CD4-positive, alpha-beta T cell (primary cell): Measurements from ENCODE around the gene GNB2. TPM values are rescaled to one million over a fixed set of nuclear protein-coding genes. Genes with fewer than 3 reads are reported as not detected.
"Not testable (repeated sequence)": the region's sequence is repeated elsewhere in the genome, so short reads cannot be mapped to it uniquely, and the experiment has no call there.

Experiments used
- ATAC-seq: fragments of 200-7000 bp; cut with Tn5 transposase; one replicate; pipeline ENCODE4 v1.10.0; 2022; ENCODE audit warnings: mild to moderate bottlenecking; ENCODE audit not compliant: poor library complexity
- CTCF ChIA-PET: fragments of 350-600 bp; sonication (Branson Sonifier 250); formaldehyde crosslinking; loops from one replicate; lab custom pipeline; 2021; ENCODE audit warnings: antibody characterized with exemption, inconsistent platforms; lab: Charles Lee
- POLR2A ChIA-PET: fragments of 350-600 bp; sonication (Branson Sonifier 250); formaldehyde crosslinking; loops from one replicate; lab custom pipeline; 2021; ENCODE audit warnings: antibody characterized with exemption, inconsistent platforms; lab: Charles Lee
- DNase-seq, 14 experiments: peaks; one replicate each; pipeline ENCODE4 v3.0.0-alpha.2; 2013 to 2020; ENCODE audit warnings: mixed read lengths in 2 of 14
- H3K27ac ChIP-seq, 2 donors: one replicate each; pipeline versions ENCODE4 v1.5.1 to v1.7.0; 2013; ENCODE audit warnings: low read length in 2 of 2, low read depth in 1 of 2, mild to moderate bottlenecking in 1 of 2
- H3K27me3 ChIP-seq, 2 experiments: 1 replicate in 1 of 2; 2 replicates in 1 of 2; pipeline versions ENCODE4 v1.6.1 to v1.7.0; 2013; ENCODE audit warnings: low read length in 2 of 2, control low read depth in 1 of 2, mild to moderate bottlenecking in 1 of 2, moderate library complexity in 1 of 2; ENCODE audit not compliant: insufficient read depth in 2 of 2, control insufficient read depth in 1 of 2
- H3K36me3 ChIP-seq: one replicate; pipeline ENCODE4 v1.6.1; 2013; ENCODE audit warnings: low read length, control low read depth; ENCODE audit not compliant: insufficient read depth
- H3K4me1 ChIP-seq: one replicate; pipeline ENCODE4 v1.6.1; 2013; ENCODE audit warnings: low read length, control low read depth; ENCODE audit not compliant: insufficient read depth
- H3K4me3 ChIP-seq: one replicate; pipeline ENCODE4 v1.5.1; 2013; ENCODE audit warnings: mild to moderate bottlenecking, low read length, moderate library complexity
- H3K9me3 ChIP-seq, 2 experiments: 1 replicate in 1 of 2; 2 replicates in 1 of 2; pipeline versions ENCODE4 v1.6.1 to v1.7.0; 2013; ENCODE audit warnings: low read length in 2 of 2, mild to moderate bottlenecking in 2 of 2, control low read depth in 1 of 2, moderate library complexity in 1 of 2; ENCODE audit not compliant: control insufficient read depth in 1 of 2, insufficient read depth in 1 of 2
- H3K27ac Mint-ChIP-seq: one replicate; pipeline ENCODE4 v1.8.0; 2020; ENCODE audit warnings: mixed read lengths
- H3K27me3 Mint-ChIP-seq: one replicate; pipeline ENCODE4 v1.8.0; 2021; ENCODE audit warnings: mixed read lengths
- H3K36me3 Mint-ChIP-seq: one replicate; pipeline ENCODE4 v1.8.0; 2021; ENCODE audit warnings: low read depth, mixed read lengths
- H3K4me1 Mint-ChIP-seq: one replicate; pipeline ENCODE4 v1.8.0; 2021; ENCODE audit warnings: low read depth, mixed read lengths
- H3K4me3 Mint-ChIP-seq: one replicate; pipeline ENCODE4 v1.8.0; 2020; ENCODE audit warnings: mild to moderate bottlenecking, mixed read lengths
- H3K9me3 Mint-ChIP-seq: one replicate; pipeline ENCODE4 v1.8.0; 2020; ENCODE audit warnings: mixed read lengths
- intact Hi-C, 2 experiments: fragments of 100-400 bp; cut with DNase I in 1 of 2; cut with micrococcal nuclease in 1 of 2; formaldehyde crosslinking; loops; one replicate each; pipeline versions ENCODE4 v1.15.1 to v1.9.0; 2023 to 2025; cut with DNase I, micrococcal nuclease
- total RNA-seq, 174 experiments: library from RNA in 2 of 174; stranded (reverse) in 2 of 174; gene quantifications; one replicate each; pipeline ENCODE4 v1.2.3 and lab custom pipeline; 2021 to 2026
- TF ChIP-seq, protein P1 (sequence below): fragments of 200-600 bp; IDR thresholded peaks from one replicate; pipeline ENCODE4 v1.8.0; 2022; ENCODE audit warnings: antibody characterized with exemption, mild to moderate bottlenecking

GNB2 gene
- total RNA-seq, 2 experiments from 2014 or later = 87.8 to 91.9 TPM

DNA sequence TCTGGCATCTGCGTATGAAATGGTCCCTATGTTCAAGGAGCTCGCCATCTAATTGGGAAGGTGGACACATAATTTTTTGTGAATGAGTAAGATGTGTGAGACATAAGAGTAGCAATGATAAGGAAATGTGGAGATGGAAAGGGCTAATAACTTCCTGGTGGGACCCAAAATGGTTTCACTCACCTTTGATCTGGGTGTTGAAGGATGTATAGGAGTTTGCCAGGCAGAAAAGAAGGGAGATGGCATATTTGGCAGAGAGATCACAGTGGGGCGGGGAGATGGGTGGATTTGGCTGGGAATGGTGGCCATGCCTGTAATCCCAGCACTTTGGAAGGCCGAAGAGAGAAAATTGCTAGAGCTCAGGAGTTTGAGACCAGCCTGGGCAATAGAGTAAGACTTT is 36.9 kb downstream of the GNB2 start:
- Histone ChIP-seq H3K4me3 (no peak overlapping the region), H3K27me3 (no peaks in the 10 kb centered on the region), H3K4me1 (peaks cover 16% of the 10 kb centered on the region), H3K9me3 (no peaks in the 10 kb centered on the region), H3K36me3 (no peaks in the 10 kb centered on the region), H3K27ac (no peak overlapping the region)
- intact Hi-C loops = no loop called here
- POLR2A ChIA-PET = no interaction called here
- DNase-seq (no peak), ATAC-seq (no peak)
- Mint-ChIP-seq H3K27me3 (no peaks in the 10 kb centered on the region), H3K9me3 (no peaks in the 10 kb centered on the region), H3K36me3 (peaks cover 9% of the 10 kb centered on the region), H3K4me3 (no peak overlapping the region), H3K4me1 (peaks cover 14% of the 10 kb centered on the region), H3K27ac (no peak overlapping the region)
- TF ChIP-seq, protein P1, sequence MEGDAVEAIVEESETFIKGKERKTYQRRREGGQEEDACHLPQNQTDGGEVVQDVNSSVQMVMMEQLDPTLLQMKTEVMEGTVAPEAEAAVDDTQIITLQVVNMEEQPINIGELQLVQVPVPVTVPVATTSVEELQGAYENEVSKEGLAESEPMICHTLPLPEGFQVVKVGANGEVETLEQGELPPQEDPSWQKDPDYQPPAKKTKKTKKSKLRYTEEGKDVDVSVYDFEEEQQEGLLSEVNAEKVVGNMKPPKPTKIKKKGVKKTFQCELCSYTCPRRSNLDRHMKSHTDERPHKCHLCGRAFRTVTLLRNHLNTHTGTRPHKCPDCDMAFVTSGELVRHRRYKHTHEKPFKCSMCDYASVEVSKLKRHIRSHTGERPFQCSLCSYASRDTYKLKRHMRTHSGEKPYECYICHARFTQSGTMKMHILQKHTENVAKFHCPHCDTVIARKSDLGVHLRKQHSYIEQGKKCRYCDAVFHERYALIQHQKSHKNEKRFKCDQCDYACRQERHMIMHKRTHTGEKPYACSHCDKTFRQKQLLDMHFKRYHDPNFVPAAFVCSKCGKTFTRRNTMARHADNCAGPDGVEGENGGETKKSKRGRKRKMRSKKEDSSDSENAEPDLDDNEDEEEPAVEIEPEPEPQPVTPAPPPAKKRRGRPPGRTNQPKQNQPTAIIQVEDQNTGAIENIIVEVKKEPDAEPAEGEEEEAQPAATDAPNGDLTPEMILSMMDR = no peak
- CTCF ChIA-PET = no interaction called here

DNA sequence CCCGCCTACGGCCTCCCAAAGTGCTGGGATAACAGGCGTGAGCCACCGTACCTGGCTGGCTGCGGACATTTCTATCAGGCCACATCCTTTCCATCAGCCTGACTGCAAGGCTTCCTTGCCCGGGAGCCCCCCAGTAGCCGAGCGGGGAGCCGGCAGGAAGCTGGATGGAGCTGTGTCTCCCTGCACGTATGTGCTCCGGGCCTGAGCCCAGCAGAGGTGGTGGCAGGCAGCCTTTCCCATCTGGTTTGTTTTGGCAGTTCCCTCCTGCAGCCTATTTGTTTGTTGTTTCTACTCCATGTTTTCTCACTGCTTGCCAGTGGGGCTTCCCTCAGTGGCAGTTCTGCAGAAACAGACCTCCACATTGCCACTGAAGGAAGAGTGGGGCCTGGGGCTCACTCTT is 37.8 kb downstream of the GNB2 start:
- Histone ChIP-seq H3K9me3 (no peaks in the 10 kb centered on the region), H3K27me3 (no peaks in the 10 kb centered on the region), H3K27ac (no peak overlapping the region), H3K4me1 (peaks cover 11% of the 10 kb centered on the region), H3K36me3 (no peaks in the 10 kb centered on the region), H3K4me3 (no peak overlapping the region)
- H3K27ac Mint-ChIP-seq = no peak overlapping the region
- POLR2A ChIA-PET = no interaction called here
- H3K27me3 Mint-ChIP-seq = no peaks in the 10 kb centered on the region
- TF ChIP-seq, protein P1 = no peak
- ATAC-seq (no peak), DNase-seq (no peak)
- H3K9me3 Mint-ChIP-seq = no peaks in the 10 kb centered on the region
- H3K4me3 Mint-ChIP-seq = no peak overlapping the region
- peaks cover 8% of the 10 kb centered on the region for H3K4me1 Mint-ChIP-seq
- peaks cover 1% of the 10 kb centered on the region for H3K36me3 Mint-ChIP-seq
- intact Hi-C loops = no loop called here
- CTCF ChIA-PET = interaction anchor here (0.8 kb wide), 1 partner anchor 102 kb away, joined by 3 read pairs; no protein-coding TSS in a partner anchor

DNA sequence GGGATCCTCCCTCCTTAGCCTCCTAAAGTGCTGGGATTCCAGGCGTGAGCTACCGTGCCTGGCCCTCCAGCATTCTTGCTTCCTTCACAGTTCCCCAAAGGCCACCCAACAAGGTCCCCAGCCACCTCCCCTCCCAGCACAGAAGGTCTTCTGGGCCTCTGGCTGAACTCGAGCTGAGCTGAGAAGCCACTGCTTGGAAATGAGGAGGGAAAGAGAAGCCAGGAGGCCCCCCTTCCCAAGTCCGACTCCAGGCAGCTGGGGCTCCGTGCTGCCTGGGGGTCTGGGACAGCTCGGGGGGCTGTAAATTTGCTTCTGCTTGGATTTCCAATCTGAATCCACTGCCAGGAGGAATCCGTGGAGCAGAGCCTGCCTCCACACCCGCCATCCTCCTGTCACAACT is 41.2 kb downstream of the GNB2 start:
- Mint-ChIP-seq H3K27me3 (peaks cover 18% of the 10 kb centered on the region), H3K4me1 (no peaks in the 10 kb centered on the region), H3K36me3 (no peaks in the 10 kb centered on the region), H3K9me3 (peaks cover 5% of the 10 kb centered on the region), H3K4me3 (no peak overlapping the region), H3K27ac (no peak overlapping the region)
- Histone ChIP-seq H3K27me3 (peaks cover 6% of the 10 kb centered on the region in 2 experiments), H3K27ac (no peak overlapping the region), H3K4me3 (no peak overlapping the region), H3K36me3 (no peaks in the 10 kb centered on the region), H3K9me3 (peaks cover 0 to 14% of the 10 kb centered on the region in 2 experiments), H3K4me1 (no peaks in the 10 kb centered on the region)
- no peak for DNase-seq
- ChIA-PET CTCF (no interaction called here), POLR2A (no interaction called here)
- TF ChIP-seq, protein P1 = no peak
- no peak for ATAC-seq
- intact Hi-C loops = no loop called here

DNA sequence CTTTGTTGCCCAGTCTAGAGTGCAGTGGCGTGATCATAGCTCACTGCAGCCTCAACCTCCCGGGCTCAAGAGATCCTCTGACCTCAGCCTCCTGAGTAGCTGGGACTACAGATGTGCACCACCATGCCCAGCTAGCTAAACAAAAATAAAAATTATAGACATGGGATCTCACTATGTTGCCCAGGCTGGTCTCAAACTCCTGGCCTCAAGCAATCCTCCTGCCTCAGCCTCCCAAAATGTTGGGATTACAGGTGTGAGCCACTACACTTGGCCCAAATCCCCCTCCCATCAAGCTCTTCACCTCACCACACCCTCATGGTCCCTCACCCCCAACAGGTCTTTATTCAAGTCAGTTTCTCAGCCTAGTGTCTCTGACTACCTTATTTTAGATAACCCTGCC is 43.5 kb downstream of the GNB2 start:
- H3K36me3 ChIP-seq, H3K27ac ChIP-seq, ATAC-seq, H3K4me3 Mint-ChIP-seq, POLR2A ChIA-PET, H3K4me1 ChIP-seq, intact Hi-C loops, H3K9me3 Mint-ChIP-seq, H3K4me3 ChIP-seq, H3K36me3 Mint-ChIP-seq, H3K27ac Mint-ChIP-seq, DNase-seq, H3K4me1 Mint-ChIP-seq: not testable (repeated sequence)
- CTCF ChIA-PET = interaction anchor here (0.9 kb wide), 1 partner anchor 48 kb away, joined by 3 read pairs; no protein-coding TSS in a partner anchor
- Histone ChIP-seq H3K27me3 (peaks cover 17 to 29% of the 10 kb centered on the region in 2 experiments), H3K9me3 (peaks cover 0 to 25% of the 10 kb centered on the region in 2 experiments)
- H3K27me3 Mint-ChIP-seq = peaks cover 35% of the 10 kb centered on the region
